Activated naive CD4-positive, alpha-beta T cell treated with anti-CD3 and anti-CD28 coated beads, Interleukin-2, amount 50 U/mL, for 24 hours (primary cell): ENCODE measurements around the gene RAB3IP.
"Not testable (repeated sequence)": the region's sequence is repeated elsewhere in the genome, so short reads cannot be mapped to it uniquely, and the experiment has no call there.

Experiments used
- H3K27ac Mint-ChIP-seq: one replicate; pipeline ENCODE4 v1.8.0; 2021; ENCODE audit warnings: mild to moderate bottlenecking, mixed read lengths
- H3K27me3 Mint-ChIP-seq: one replicate; pipeline ENCODE4 v1.8.0; 2021; ENCODE audit warnings: mixed read lengths
- H3K36me3 Mint-ChIP-seq: one replicate; pipeline ENCODE4 v1.8.0; 2021; ENCODE audit warnings: mixed read lengths
- H3K4me1 Mint-ChIP-seq: one replicate; pipeline ENCODE4 v1.8.0; 2021; ENCODE audit warnings: mixed read lengths
- H3K4me3 Mint-ChIP-seq: one replicate; pipeline ENCODE4 v1.8.0; 2021; ENCODE audit warnings: mild to moderate bottlenecking, mixed read lengths
- H3K9me3 Mint-ChIP-seq: one replicate; pipeline ENCODE4 v1.8.0; 2021; ENCODE audit warnings: mixed read lengths

The RAB3IP gene

GRCh38 chr12:69732088-69732487, 6.6 kb upstream of the RAB3IP start:
- Mint-ChIP-seq H3K4me3 (no peak overlapping the region), H3K4me1 (no peaks in the 10 kb centered on the region), H3K27ac (no peak overlapping the region), H3K27me3 (no peaks in the 10 kb centered on the region), H3K36me3 (no peaks in the 10 kb centered on the region), H3K9me3 (no peaks in the 10 kb centered on the region)

- no peaks in the 10 kb centered on the region for H3K36me3 Mint-ChIP-seq
- H3K27ac Mint-ChIP-seq = no peak overlapping the region
- no peaks in the 10 kb centered on the region for H3K9me3 Mint-ChIP-seq
- peaks cover 3% of the 10 kb centered on the region for H3K4me1 Mint-ChIP-seq
- no peak overlapping the region for H3K4me3 Mint-ChIP-seq
- H3K27me3 Mint-ChIP-seq = no peaks in the 10 kb centered on the region
Observed at GRCh38 chr12:69733638-69734037, 5.0 kb upstream of the RAB3IP start.

GRCh38 chr12:69739287-69740191, 879 bp downstream of the RAB3IP start:
- peak overlapping the region; percentile 93 for H3K4me3 Mint-ChIP-seq
- peak overlapping the region; percentile 49 for H3K27ac Mint-ChIP-seq
- no peaks in the 10 kb centered on the region for H3K27me3 Mint-ChIP-seq
- peaks cover 34% of the 10 kb centered on the region for H3K4me1 Mint-ChIP-seq
- H3K9me3 Mint-ChIP-seq = no peaks in the 10 kb centered on the region
- H3K36me3 Mint-ChIP-seq = no peaks in the 10 kb centered on the region

- Mint-ChIP-seq H3K9me3 (no peaks in the 10 kb centered on the region), H3K4me1 (peaks cover 37% of the 10 kb centered on the region), H3K27me3 (no peaks in the 10 kb centered on the region), H3K27ac (no peak overlapping the region), H3K36me3 (no peaks in the 10 kb centered on the region), H3K4me3 (no peak overlapping the region)
Observed at GRCh38 chr12:69744109-69744508, 5.4 kb downstream of the RAB3IP start.

- H3K27ac Mint-ChIP-seq = no peak overlapping the region
- no peak overlapping the region for H3K4me3 Mint-ChIP-seq
- H3K36me3 Mint-ChIP-seq = peaks cover 12% of the 10 kb centered on the region
- peaks cover 16% of the 10 kb centered on the region for H3K4me1 Mint-ChIP-seq
- H3K9me3 Mint-ChIP-seq = no peaks in the 10 kb centered on the region
- no peaks in the 10 kb centered on the region for H3K27me3 Mint-ChIP-seq
Observed at GRCh38 chr12:69751476-69751875, 12.8 kb downstream of the RAB3IP start.

- Mint-ChIP-seq H3K27me3 (no peaks in the 10 kb centered on the region), H3K4me1 (peaks cover 17% of the 10 kb centered on the region), H3K27ac (no peak overlapping the region), H3K36me3 (peaks cover 32% of the 10 kb centered on the region), H3K4me3 (no peak overlapping the region), H3K9me3 (peaks cover 11% of the 10 kb centered on the region)
Observed at GRCh38 chr12:69755302-69755701, 16.6 kb downstream of the RAB3IP start.

GRCh38 chr12:69756088-69756755, 17.6 kb downstream of the RAB3IP start:
- peaks cover 17% of the 10 kb centered on the region for H3K9me3 Mint-ChIP-seq
- peaks cover 40% of the 10 kb centered on the region for H3K36me3 Mint-ChIP-seq
- peaks cover 19% of the 10 kb centered on the region for H3K4me1 Mint-ChIP-seq
- H3K27me3 Mint-ChIP-seq = no peaks in the 10 kb centered on the region
- H3K4me3 Mint-ChIP-seq = no peak overlapping the region
- no peak overlapping the region for H3K27ac Mint-ChIP-seq

- Mint-ChIP-seq H3K27me3 (no peaks in the 10 kb centered on the region), H3K27ac (no peak overlapping the region), H3K9me3 (peaks cover 20% of the 10 kb centered on the region), H3K36me3 (peaks cover 49% of the 10 kb centered on the region), H3K4me1 (peaks cover 16% of the 10 kb centered on the region), H3K4me3 (no peak overlapping the region)
Observed at GRCh38 chr12:69758105-69758504, 19.4 kb downstream of the RAB3IP start.

- H3K36me3 Mint-ChIP-seq = peaks cover 59% of the 10 kb centered on the region
Observed at GRCh38 chr12:69759581-69759980, 20.9 kb downstream of the RAB3IP start.

GRCh38 chr12:69765515-69765914, 26.9 kb downstream of the RAB3IP start:
- Mint-ChIP-seq H3K27me3 (no peaks in the 10 kb centered on the region), H3K9me3 (peaks cover 22% of the 10 kb centered on the region), H3K36me3 (peaks cover 73% of the 10 kb centered on the region), H3K27ac (no peak overlapping the region), H3K4me3 (no peak overlapping the region), H3K4me1 (peaks cover 5% of the 10 kb centered on the region)

More at GRCh38 chr12:69759581-69759980, 20.9 kb downstream of the RAB3IP start:
- Mint-ChIP-seq H3K4me1 (peaks cover 10% of the 10 kb centered on the region), H3K9me3 (peaks cover 20% of the 10 kb centered on the region)
- not testable (repeated sequence) for H3K27ac Mint-ChIP-seq, H3K4me3 Mint-ChIP-seq, H3K27me3 Mint-ChIP-seq

- H3K4me1 Mint-ChIP-seq = no peaks in the 10 kb centered on the region
- H3K4me3 Mint-ChIP-seq = no peak overlapping the region
- no peak overlapping the region for H3K27ac Mint-ChIP-seq
- no peaks in the 10 kb centered on the region for H3K27me3 Mint-ChIP-seq
- peaks cover 22% of the 10 kb centered on the region for H3K9me3 Mint-ChIP-seq
- H3K36me3 Mint-ChIP-seq = peaks cover 72% of the 10 kb centered on the region
Observed at GRCh38 chr12:69766260-69766659, 27.6 kb downstream of the RAB3IP start.

- H3K27ac Mint-ChIP-seq = no peak overlapping the region
- H3K27me3 Mint-ChIP-seq = no peaks in the 10 kb centered on the region
- H3K4me1 Mint-ChIP-seq = peaks cover 13% of the 10 kb centered on the region
- peaks cover 36% of the 10 kb centered on the region for H3K36me3 Mint-ChIP-seq
- H3K9me3 Mint-ChIP-seq = peaks cover 21% of the 10 kb centered on the region
- H3K4me3 Mint-ChIP-seq = no peak overlapping the region
Observed at GRCh38 chr12:69779928-69780327, 41.3 kb downstream of the RAB3IP start.

- Mint-ChIP-seq H3K4me3 (no peak overlapping the region), H3K27me3 (no peaks in the 10 kb centered on the region), H3K27ac (no peak overlapping the region), H3K4me1 (peaks cover 13% of the 10 kb centered on the region), H3K36me3 (peaks cover 58% of the 10 kb centered on the region), H3K9me3 (peaks cover 21% of the 10 kb centered on the region)
Observed at GRCh38 chr12:69783365-69783764, 44.7 kb downstream of the RAB3IP start.

- Mint-ChIP-seq H3K36me3 (peaks cover 71% of the 10 kb centered on the region), H3K4me3 (no peak overlapping the region), H3K9me3 (peaks cover 29% of the 10 kb centered on the region), H3K27ac (no peak overlapping the region), H3K27me3 (no peaks in the 10 kb centered on the region), H3K4me1 (no peaks in the 10 kb centered on the region)
Observed at GRCh38 chr12:69789351-69789750, 50.7 kb downstream of the RAB3IP start.

GRCh38 chr12:69792533-69792932, 53.9 kb downstream of the RAB3IP start:
- Mint-ChIP-seq H3K27ac (no peak overlapping the region), H3K4me1 (no peaks in the 10 kb centered on the region), H3K36me3 (peaks cover 72% of the 10 kb centered on the region), H3K9me3 (peaks cover 29% of the 10 kb centered on the region), H3K4me3 (no peak overlapping the region), H3K27me3 (no peaks in the 10 kb centered on the region)
